ENCODE measurements around the gene ZSCAN10. TPM values are rescaled to one million over a fixed set of nuclear protein-coding genes. Genes with fewer than 3 reads are reported as not detected.
A peak's percentile ranks its signal among the peaks of the same experiment; 100 is the strongest.

The ZSCAN10 gene
- total RNA-seq, 1 experiment from 2014 or later = not detected

GRCh38 chr16:3131755-3132377 lies 32.8 kb upstream of the ZSCAN10 start:
- no peaks in the 10 kb centered on the region for H3K9me3 Mint-ChIP-seq (ENCODE audit: unreplicated experiment)
- intact Hi-C loops (cut with micrococcal nuclease; ENCODE audit: unreplicated experiment) = loop anchor here (5.0 kb wide), 1 partner anchor 35 kb away; no protein-coding TSS in a partner anchor
- POLR2A ChIA-PET = no interaction called here

DNA sequence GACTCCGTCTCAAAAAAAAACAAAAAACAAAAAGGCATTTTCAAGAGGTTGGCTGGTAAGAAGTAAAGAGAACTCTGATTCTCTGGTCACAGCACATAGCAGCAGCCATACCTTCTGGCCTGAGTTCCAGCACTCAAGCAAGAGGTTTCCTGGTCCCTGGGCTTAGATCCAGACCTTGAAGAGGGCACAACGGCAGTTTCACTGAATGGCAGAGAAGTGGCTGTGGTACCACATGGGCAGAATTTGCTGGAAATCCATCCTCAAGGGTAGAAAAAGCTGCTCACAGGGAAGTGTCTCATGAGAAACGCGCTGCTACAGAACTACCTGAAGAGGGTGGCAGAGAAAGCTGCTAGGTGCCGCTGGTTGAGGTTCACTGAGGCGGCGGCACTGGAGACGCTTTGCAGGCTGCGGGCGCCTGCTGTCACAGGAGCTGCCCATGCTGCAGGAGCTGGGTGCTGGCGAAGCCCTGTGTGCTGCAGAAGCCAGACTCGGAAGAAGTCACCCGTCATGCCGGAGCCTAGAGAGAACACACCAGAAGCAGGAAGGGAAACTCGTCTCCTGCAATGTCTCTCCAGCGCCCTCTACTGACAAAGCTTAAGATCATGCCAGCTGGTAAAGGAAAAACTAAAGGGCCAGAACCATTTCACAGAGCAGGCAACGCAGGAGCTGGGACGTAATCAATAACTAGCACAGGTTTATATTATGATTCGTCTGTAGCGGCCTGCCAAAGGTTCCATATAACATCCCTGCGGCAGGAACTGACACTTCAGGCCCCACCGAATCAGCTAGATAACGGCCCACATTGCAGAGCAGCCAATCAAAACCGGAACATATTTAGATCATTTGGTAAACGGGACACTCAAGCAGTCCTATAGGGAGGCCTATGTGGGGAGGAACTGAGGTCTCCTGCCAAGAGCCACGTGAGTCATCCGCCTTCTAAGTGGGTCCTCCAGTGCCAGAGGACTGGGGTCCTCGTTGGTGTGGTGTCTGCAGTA lies 30.3 kb upstream of the ZSCAN10 start:
- peaks cover 15% of the 10 kb centered on the region for H3K4me1 Mint-ChIP-seq (ENCODE audit: low read depth, unreplicated experiment)
- Histone ChIP-seq H3K4me1 (no peaks in the 10 kb centered on the region), H3K27me3 (replicated peaks; ENCODE audit: control insufficient read depth, insufficient read depth, low read length) (no peaks in the 10 kb centered on the region), H3K36me3 (ENCODE audit: control insufficient read depth, insufficient read depth, low read length) (peaks cover 2% of the 10 kb centered on the region), H3K4me3 (ENCODE audit: low read depth, low read length) (peak overlapping the region; percentile 36), H3K9me3 (no peaks in the 10 kb centered on the region)
- TF ChIP-seq, protein P1, sequence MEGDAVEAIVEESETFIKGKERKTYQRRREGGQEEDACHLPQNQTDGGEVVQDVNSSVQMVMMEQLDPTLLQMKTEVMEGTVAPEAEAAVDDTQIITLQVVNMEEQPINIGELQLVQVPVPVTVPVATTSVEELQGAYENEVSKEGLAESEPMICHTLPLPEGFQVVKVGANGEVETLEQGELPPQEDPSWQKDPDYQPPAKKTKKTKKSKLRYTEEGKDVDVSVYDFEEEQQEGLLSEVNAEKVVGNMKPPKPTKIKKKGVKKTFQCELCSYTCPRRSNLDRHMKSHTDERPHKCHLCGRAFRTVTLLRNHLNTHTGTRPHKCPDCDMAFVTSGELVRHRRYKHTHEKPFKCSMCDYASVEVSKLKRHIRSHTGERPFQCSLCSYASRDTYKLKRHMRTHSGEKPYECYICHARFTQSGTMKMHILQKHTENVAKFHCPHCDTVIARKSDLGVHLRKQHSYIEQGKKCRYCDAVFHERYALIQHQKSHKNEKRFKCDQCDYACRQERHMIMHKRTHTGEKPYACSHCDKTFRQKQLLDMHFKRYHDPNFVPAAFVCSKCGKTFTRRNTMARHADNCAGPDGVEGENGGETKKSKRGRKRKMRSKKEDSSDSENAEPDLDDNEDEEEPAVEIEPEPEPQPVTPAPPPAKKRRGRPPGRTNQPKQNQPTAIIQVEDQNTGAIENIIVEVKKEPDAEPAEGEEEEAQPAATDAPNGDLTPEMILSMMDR (IDR thresholded peaks at IDR 0.05; ENCODE audit: insufficient read depth in 1 of 2, low read depth in 1 of 2, low read length in 1 of 2, severe bottlenecking in 1 of 2, unreplicated experiment in 1 of 2) = peak; percentile 72 to 84
- H3K4me3 Mint-ChIP-seq (ENCODE audit: unreplicated experiment) = peak overlapping the region; percentile 81
- intact Hi-C loops (cut with micrococcal nuclease; ENCODE audit: unreplicated experiment) = loop anchor here (1.0 to 5.0 kb wide), 2 partner anchors 38 to 70 kb away; no protein-coding TSS in a partner anchor
- H3K9me3 Mint-ChIP-seq (ENCODE audit: unreplicated experiment) = no peaks in the 10 kb centered on the region
- CTCF ChIA-PET = interaction anchor here (0.7 to 3.7 kb wide), 20 partner anchors 11 to 126 kb away, joined by 3 to 44 read pairs (median 4); no protein-coding TSS in a partner anchor
- peak; percentile 74 to 81 for DNase-seq
- BruUV-seq (replicated peaks) = no TSS peak
- H3K27ac Mint-ChIP-seq (ENCODE audit: unreplicated experiment) = peak overlapping the region; percentile 25
- H3K27me3 Mint-ChIP-seq (ENCODE audit: insufficient read depth, unreplicated experiment) = no peaks in the 10 kb centered on the region
- peaks cover 54% of the 10 kb centered on the region for H3K36me3 Mint-ChIP-seq (ENCODE audit: insufficient read depth, unreplicated experiment)
- POLR2A ChIA-PET = interaction anchor here (0.7 to 1.3 kb wide), 5 partner anchors 21 to 473 kb away, joined by 3 to 7 read pairs (median 4); no protein-coding TSS in a partner anchor

More at GRCh38 chr16:3131755-3132377, 32.8 kb upstream of the ZSCAN10 start:
- Histone ChIP-seq H3K4me3 (ENCODE audit: low read depth, low read length) (no peak overlapping the region), H3K4me1 (no peaks in the 10 kb centered on the region), H3K9me3 (no peaks in the 10 kb centered on the region), H3K36me3 (ENCODE audit: control insufficient read depth, insufficient read depth, low read length) (peaks cover 2% of the 10 kb centered on the region), H3K27me3 (replicated peaks; ENCODE audit: control insufficient read depth, insufficient read depth, low read length) (no peaks in the 10 kb centered on the region)
- CTCF ChIA-PET = interaction anchor here (0.7 to 1.3 kb wide), 7 partner anchors 19 to 104 kb away, joined by 3 to 7 read pairs (median 4); no protein-coding TSS in a partner anchor
- Mint-ChIP-seq H3K36me3 (ENCODE audit: insufficient read depth, unreplicated experiment) (peaks cover 41% of the 10 kb centered on the region), H3K4me3 (ENCODE audit: unreplicated experiment) (no peak overlapping the region), H3K27ac (ENCODE audit: unreplicated experiment) (no peak overlapping the region), H3K27me3 (ENCODE audit: insufficient read depth, unreplicated experiment) (no peaks in the 10 kb centered on the region), H3K4me1 (ENCODE audit: low read depth, unreplicated experiment) (peaks cover 8% of the 10 kb centered on the region)
- peak; percentile 71 to 76 for DNase-seq
- TF ChIP-seq, protein P1 (IDR thresholded peaks at IDR 0.05; ENCODE audit: insufficient read depth in 1 of 2, low read depth in 1 of 2, low read length in 1 of 2, severe bottlenecking in 1 of 2, unreplicated experiment in 1 of 2) = peak; percentile 70 to 75
- no TSS peak for BruUV-seq (replicated peaks)

GRCh38 chr16:3127745-3128144 lies 28.7 kb upstream of the ZSCAN10 start:
- Mint-ChIP-seq H3K4me1 (ENCODE audit: low read depth, unreplicated experiment) (peaks cover 21% of the 10 kb centered on the region), H3K4me3 (ENCODE audit: unreplicated experiment) (no peak overlapping the region), H3K9me3 (ENCODE audit: unreplicated experiment) (no peaks in the 10 kb centered on the region), H3K36me3 (ENCODE audit: insufficient read depth, unreplicated experiment) (peaks cover 56% of the 10 kb centered on the region), H3K27me3 (ENCODE audit: insufficient read depth, unreplicated experiment) (no peaks in the 10 kb centered on the region), H3K27ac (ENCODE audit: unreplicated experiment) (no peak overlapping the region)
- H3K4me3 ChIP-seq (ENCODE audit: low read depth, low read length) = no peak overlapping the region
- H3K4me1 ChIP-seq = peaks cover 4% of the 10 kb centered on the region; the same call in 1 of the 2 replicates
- TF ChIP-seq, protein P1 (IDR thresholded peaks at IDR 0.05; ENCODE audit: insufficient read depth in 1 of 2, low read depth in 1 of 2, low read length in 1 of 2, severe bottlenecking in 1 of 2, unreplicated experiment in 1 of 2) = no peak
- H3K9me3 ChIP-seq = no peaks in the 10 kb centered on the region
- ChIA-PET CTCF (interaction anchor here (3.7 kb wide), 1 partner anchor 69 kb away, joined by 44 read pairs; no protein-coding TSS in a partner anchor), POLR2A (no interaction called here)
- BruUV-seq (replicated peaks) = no TSS peak
- intact Hi-C loops (cut with micrococcal nuclease; ENCODE audit: unreplicated experiment) = no loop called here
- no peaks in the 10 kb centered on the region for H3K27me3 ChIP-seq (replicated peaks; ENCODE audit: control insufficient read depth, insufficient read depth, low read length)
- H3K36me3 ChIP-seq (ENCODE audit: control insufficient read depth, insufficient read depth, low read length) = peaks cover 2% of the 10 kb centered on the region
- no peak for DNase-seq
